NCI-H2107 (cell line): Measurements from ENCODE around the gene FAM20C.
"Not testable (repeated sequence)": the region's sequence is repeated elsewhere in the genome, so short reads cannot be mapped to it uniquely, and the experiment has no call there.

Source experiments
- DNase-seq: peaks from one replicate; lab custom pipeline; 2025; lab: John Stamatoyannopoulos, UW

The FAM20C gene

GRCh38 chr7:294440-295154 lies 102.2 kb downstream of the FAM20C start:
- DNase-seq = no peak

- DNase-seq = no peak
Observed at GRCh38 chr7:295155-296154, 103.1 kb downstream of the FAM20C start.

- DNase-seq = no peak
Observed at GRCh38 chr7:296373-296945, 104.1 kb downstream of the FAM20C start.

- not testable (repeated sequence) for DNase-seq
Observed at GRCh38 chr7:297141-297540, 104.8 kb downstream of the FAM20C start.

GRCh38 chr7:297611-298374 lies 105.4 kb downstream of the FAM20C start:
- DNase-seq = no peak

GRCh38 chr7:298375-298702 lies 106.0 kb downstream of the FAM20C start:
- no peak for DNase-seq

- DNase-seq = no peak
Observed at GRCh38 chr7:298743-299142, 106.4 kb downstream of the FAM20C start.

- no peak for DNase-seq
Observed at GRCh38 chr7:299169-299568, 106.8 kb downstream of the FAM20C start.

- DNase-seq = no peak
Observed at GRCh38 chr7:299628-300027, 107.3 kb downstream of the FAM20C start.

GRCh38 chr7:300048-300447 lies 107.7 kb downstream of the FAM20C start:
- DNase-seq = no peak

GRCh38 chr7:300546-301290 lies 108.3 kb downstream of the FAM20C start:
- DNase-seq = no peak

GRCh38 chr7:301291-302053 lies 109.1 kb downstream of the FAM20C start:
- no peak for DNase-seq

- no peak for DNase-seq
Observed at GRCh38 chr7:302054-302992, 110.0 kb downstream of the FAM20C start.

GRCh38 chr7:303425-303824 lies 111.1 kb downstream of the FAM20C start:
- DNase-seq = no peak

- DNase-seq = no peak
Observed at GRCh38 chr7:303884-304573, 111.7 kb downstream of the FAM20C start.

- DNase-seq = no peak
Observed at GRCh38 chr7:304574-305409, 112.4 kb downstream of the FAM20C start.

- DNase-seq = no peak
Observed at GRCh38 chr7:305410-306151, 113.2 kb downstream of the FAM20C start.
